Measurements from ENCODE around the gene PIP4K2B.
"Not testable (repeated sequence)": the region's sequence is repeated elsewhere in the genome, so short reads cannot be mapped to it uniquely, and the experiment has no call there.

Gene PIP4K2B

DNA sequence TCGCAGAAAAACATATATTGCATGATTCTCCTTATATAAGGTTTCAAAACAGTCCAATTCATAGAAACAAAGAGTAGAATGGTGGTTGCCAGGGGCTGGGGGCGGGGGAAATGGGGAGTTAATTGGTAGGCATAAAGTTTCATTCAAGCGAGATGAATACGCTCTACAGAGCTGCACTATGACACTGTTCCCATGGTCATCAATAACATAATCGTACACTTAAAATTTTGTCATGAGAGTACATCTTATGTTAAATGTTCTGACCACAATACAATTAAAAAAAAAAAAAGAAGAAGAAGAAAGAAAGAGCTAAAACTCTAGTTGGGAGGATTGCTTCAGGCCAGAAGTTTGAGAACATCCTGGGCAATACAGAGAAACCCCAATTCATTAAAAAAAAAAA lies 5.1 kb downstream of the PIP4K2B start:
- TF ChIP-seq, protein P1, sequence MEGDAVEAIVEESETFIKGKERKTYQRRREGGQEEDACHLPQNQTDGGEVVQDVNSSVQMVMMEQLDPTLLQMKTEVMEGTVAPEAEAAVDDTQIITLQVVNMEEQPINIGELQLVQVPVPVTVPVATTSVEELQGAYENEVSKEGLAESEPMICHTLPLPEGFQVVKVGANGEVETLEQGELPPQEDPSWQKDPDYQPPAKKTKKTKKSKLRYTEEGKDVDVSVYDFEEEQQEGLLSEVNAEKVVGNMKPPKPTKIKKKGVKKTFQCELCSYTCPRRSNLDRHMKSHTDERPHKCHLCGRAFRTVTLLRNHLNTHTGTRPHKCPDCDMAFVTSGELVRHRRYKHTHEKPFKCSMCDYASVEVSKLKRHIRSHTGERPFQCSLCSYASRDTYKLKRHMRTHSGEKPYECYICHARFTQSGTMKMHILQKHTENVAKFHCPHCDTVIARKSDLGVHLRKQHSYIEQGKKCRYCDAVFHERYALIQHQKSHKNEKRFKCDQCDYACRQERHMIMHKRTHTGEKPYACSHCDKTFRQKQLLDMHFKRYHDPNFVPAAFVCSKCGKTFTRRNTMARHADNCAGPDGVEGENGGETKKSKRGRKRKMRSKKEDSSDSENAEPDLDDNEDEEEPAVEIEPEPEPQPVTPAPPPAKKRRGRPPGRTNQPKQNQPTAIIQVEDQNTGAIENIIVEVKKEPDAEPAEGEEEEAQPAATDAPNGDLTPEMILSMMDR (IDR thresholded peaks at IDR 0.05; ENCODE audit: low read depth, low read length): no peak

DNA sequence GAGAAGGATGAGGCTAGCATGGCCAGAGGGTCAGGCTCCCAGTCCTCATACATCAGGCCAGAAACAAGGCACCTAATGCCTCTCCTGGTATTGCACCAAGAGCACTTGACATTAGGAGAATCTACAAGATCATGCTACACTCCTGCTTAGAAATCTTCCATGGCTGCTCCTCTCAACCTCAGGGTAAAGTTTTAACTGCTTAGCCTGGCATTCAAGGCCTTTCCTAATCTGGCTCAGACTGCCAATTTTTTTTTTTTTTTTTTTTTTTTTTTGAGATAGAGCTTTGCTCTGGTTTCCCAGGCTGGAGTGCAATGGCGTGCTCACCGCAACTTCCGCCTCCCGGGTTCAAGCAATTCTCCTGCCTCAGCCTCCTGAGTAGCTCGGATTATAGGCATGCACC lies 8.2 kb downstream of the PIP4K2B start:
- no peak overlapping the region for H3K4me3 ChIP-seq (replicated peaks in 1 of 2; ENCODE audit: low read depth in 2 of 2, low read length in 2 of 2)
- TF ChIP-seq, protein P1 (IDR thresholded peaks at IDR 0.05; ENCODE audit: low read depth, low read length): no peak
- DNase-seq (ENCODE audit: low read depth in 2 of 2): no peak

More for the DNA sequence above, 5.1 kb downstream of the PIP4K2B start:
- H3K4me3 ChIP-seq (replicated peaks in 1 of 2; ENCODE audit: low read depth in 2 of 2, low read length in 2 of 2): no peak overlapping the region
- no peak for DNase-seq (ENCODE audit: low read depth in 2 of 2)

DNA sequence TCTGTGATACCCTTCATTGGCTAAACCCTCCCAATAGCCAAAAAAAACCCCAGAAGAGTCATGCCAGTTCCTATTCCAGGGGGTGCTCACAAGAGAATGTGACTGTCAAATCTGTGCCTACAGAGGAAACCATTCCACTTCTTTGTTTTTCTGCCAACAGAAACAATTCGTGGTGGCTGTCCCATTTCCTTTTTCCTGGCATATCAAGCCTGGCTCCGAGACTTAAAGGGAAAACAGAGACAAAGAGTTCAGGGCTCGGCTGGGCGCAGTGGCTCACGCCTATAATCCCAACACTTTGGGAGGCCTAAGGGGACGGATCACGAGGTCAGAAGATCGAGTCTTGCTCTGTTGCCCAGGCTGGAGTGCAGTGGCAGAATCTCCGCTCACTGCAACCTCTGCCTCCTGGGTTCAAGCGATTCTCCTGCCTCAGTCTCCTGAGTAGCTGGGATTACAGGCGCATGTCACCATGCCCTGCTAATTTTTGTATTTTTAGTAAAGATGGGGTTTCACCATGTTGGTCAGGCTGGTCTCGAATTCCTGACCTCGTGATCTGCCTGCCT lies 9.1 kb downstream of the PIP4K2B start:
- H3K4me3 ChIP-seq (replicated peaks in 1 of 2; ENCODE audit: low read depth in 2 of 2, low read length in 2 of 2); DNase-seq (ENCODE audit: low read depth in 2 of 2): not testable (repeated sequence)

DNA sequence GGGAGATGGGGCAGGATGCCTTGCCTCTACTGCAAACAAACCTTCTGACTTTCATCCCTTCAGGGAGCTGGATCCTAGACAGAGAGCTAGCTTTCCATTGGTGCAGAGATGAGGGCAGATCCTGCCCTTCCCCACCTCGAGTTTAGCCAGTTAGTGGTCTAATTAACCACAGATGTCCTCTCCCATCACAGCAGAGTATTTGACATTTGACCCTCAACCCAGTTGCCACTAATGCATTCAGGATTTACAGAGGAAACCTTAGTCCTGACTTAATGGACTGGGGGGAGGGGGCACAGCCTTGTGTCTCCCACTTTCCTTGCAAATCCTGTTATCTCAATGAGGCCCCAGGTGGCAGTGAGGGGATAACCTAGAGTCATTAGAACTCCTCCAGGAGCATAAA lies 10.2 kb downstream of the PIP4K2B start:
- DNase-seq (ENCODE audit: low read depth in 2 of 2): peak in 1 of 2 donors; percentile 8
- no peak overlapping the region for H3K4me3 ChIP-seq (replicated peaks in 1 of 2; ENCODE audit: low read depth in 2 of 2, low read length in 2 of 2)
- TF ChIP-seq, protein P1 (IDR thresholded peaks at IDR 0.05; ENCODE audit: low read depth, low read length): no peak

DNA sequence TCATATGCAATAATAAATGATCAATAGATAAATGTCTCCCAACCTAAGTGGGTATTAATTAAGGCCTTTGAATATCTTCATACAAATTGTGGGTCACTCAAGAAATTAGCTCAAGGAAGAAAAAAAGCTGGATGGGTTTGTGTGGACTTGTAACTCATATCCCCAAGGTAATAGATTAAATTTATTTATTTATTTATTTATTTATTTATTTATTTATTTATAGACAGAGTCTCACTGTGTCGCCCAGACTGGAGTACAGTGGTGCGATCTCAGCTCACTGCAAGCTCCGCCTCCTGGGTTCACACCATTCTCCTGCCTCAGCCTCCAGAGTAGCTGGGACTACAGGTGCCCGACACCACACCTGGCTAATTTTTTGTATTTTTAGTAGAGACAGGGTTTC lies 11.4 kb downstream of the PIP4K2B start:
- DNase-seq (ENCODE audit: low read depth in 2 of 2); H3K4me3 ChIP-seq (replicated peaks in 1 of 2; ENCODE audit: low read depth in 2 of 2, low read length in 2 of 2): not testable (repeated sequence)

DNA sequence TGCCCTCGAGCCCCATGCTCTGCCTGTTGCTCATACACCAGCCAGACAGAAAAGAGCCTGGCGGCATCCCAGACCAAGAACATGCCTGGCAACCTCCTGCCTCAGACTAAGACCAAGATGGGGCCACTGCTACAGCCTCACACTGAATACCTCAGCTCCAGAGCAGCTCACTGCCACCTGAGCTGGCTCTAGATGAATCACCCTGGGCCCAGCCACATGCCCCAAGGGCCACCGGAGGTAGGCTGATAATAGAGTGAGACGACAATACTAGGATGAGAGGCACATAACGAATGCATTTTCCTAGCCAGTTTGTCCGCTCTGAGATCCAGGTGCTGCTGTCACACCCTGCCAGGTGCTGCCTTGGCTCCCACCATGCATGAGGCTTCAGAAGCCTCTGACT lies 13.0 kb downstream of the PIP4K2B start:
- H3K4me3 ChIP-seq (replicated peaks in 1 of 2; ENCODE audit: low read depth in 2 of 2, low read length in 2 of 2): no peak overlapping the region
- DNase-seq (ENCODE audit: low read depth in 2 of 2): no peak
- TF ChIP-seq, protein P1 (IDR thresholded peaks at IDR 0.05; ENCODE audit: low read depth, low read length): no peak

DNA sequence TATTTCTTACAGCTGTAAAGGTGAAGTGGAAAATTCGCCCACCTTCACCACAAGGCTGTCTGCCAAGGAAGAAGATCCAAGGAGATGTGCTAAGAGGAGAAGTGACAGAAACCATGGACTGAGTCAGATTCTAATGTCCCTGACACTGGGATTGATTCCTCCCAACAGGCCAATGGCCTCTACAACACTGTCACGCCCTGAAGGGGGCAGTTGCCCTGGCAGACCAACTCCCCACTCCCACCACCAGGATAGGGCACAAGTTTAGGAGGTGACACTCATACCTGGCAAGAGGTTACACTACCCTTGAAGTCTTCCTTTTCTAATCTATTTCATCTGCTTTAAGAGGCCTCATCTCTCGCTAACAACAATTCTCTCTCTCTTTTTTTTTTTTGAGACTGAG lies 16.1 kb downstream of the PIP4K2B start:
- TF ChIP-seq, protein P1 (IDR thresholded peaks at IDR 0.05; ENCODE audit: low read depth, low read length): no peak
- H3K4me3 ChIP-seq (replicated peaks in 1 of 2; ENCODE audit: low read depth in 2 of 2, low read length in 2 of 2): no peak overlapping the region
- no peak for DNase-seq (ENCODE audit: low read depth in 2 of 2)

DNA sequence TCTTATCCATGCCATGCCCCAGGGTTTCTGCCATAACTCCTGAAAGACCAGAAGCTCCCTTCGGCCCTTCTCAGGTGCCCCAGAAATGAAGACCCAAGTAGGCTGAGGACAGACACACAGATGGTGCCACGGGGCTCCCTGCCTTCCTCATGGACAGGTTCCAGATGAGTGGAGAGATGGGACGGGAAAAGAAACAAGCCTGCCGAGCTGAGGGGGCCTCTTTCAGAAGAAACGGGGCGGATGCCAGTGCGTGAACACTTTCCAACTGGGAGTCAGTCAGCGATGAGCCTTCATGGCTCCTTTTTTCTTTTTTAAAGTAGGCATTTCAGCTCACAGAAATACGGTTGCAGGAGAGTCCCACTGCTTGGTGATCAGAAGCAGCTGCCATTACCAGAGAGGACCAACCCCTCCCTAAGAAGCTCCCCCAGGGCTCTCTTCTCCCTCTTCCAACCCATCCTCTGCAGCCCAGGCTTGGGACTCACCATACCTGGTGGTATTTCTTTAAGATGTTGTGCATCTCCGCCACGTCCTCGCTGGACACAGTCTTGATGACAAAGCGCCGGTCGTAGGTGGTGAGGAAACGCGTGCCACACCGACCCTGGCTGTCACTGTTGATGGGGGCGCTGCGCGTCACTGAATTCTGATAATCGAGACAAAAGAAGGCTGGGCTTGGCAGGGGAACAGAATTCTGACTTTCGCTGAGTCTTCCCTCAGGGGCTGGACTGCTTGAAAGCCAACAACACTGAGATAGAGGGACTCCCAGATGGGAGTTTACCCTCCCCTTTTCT lies 19.2 kb downstream of the PIP4K2B start:
- H3K4me3 ChIP-seq (replicated peaks in 1 of 2; ENCODE audit: low read depth in 2 of 2, low read length in 2 of 2): no peak overlapping the region
- TF ChIP-seq, protein P1 (IDR thresholded peaks at IDR 0.05; ENCODE audit: low read depth, low read length): no peak
- no peak for DNase-seq (ENCODE audit: low read depth in 2 of 2)
